H4 (cell line): ENCODE measurements around the gene RBL1. TPM values are rescaled to one million over a fixed set of nuclear protein-coding genes. Genes with fewer than 3 reads are reported as not detected.

Source experiments
- DNase-seq: peaks from one replicate; pipeline ENCODE4 v3.0.0-alpha.2; 2015; ENCODE audit warnings: low spot score
- total RNA-seq: library from RNA; depleted of rRNA; stranded (reverse); fragments of >200 nt; shearing (Covaris generic); gene quantifications from 2 replicates; pipeline ENCODE4 v1.2.3, GENCODE V29; 2014; rRNA removed

Gene RBL1
- total RNA-seq, 1 experiment from 2014 or later: 6.8 TPM

DNA sequence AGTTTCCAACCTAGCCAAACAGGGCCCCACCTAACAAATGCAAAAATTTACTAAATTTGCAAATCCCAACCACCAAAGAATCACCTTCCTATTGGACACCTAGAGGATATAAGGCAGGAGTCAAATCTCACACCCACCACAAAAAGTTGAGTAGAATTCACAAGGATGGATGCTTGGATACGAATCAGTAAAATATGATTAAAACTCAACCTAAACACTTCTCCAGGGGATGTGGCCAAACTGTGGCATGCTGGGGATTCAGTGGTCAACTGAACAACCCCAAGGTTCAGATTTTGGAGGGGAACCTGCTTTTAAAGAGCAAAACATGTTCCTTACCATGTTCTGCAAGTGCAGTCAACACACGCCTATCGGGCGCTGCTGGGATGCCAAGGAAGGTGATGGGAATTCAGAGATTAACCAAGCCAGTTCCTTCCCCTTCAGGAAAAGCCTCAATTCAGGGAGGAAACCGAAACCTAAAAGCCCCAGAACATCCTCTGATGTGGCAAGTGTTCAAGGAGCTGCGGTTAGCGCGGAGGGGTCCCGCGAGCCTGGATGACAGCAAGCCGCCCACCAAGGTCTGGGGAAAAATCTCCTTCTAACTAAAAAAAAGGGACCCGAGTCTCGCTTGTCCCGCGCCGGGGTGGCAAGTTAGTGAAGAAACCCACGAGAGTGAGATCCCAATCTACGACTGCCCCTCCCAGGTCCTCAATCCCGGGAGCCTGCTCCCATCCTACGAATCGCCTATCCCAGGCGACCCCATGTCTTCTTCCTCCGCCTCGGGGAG lies 145.2 kb downstream of the RBL1 start:
- peak; percentile 21 for DNase-seq

Other genes with a start within 250 kb of the RBL1 start
- not detected in 2 replicates for gene TLDC2, start 219.9 kb downstream of the RBL1 start, total RNA-seq
- 23.9 and 24.4 TPM in 2 replicates for gene SAMHD1, start 144.3 kb downstream of the RBL1 start, total RNA-seq
- gene RPN2, start 83.3 kb upstream of the RBL1 start, total RNA-seq: 380 and 405 TPM in 2 replicates
- gene MROH8, start 83.6 kb upstream of the RBL1 start, total RNA-seq: 0.72 and 1.2 TPM in 2 replicates
- not detected in 2 replicates for gene GHRH, start 165.8 kb upstream of the RBL1 start, total RNA-seq
- gene MANBAL, start 193.7 kb upstream of the RBL1 start, total RNA-seq: 14.5 and 18.8 TPM in 2 replicates